NCI-H2196 treated with DMSO at 0.1 percent for 48 hours (cell line): ENCODE data around the gene MASP1.

Experiments used
- DNase-seq: peaks from one replicate; lab custom pipeline; 2025; ENCODE audit not compliant: unreplicated experiment; lab: John Stamatoyannopoulos, UW

MASP1 gene

DNA sequence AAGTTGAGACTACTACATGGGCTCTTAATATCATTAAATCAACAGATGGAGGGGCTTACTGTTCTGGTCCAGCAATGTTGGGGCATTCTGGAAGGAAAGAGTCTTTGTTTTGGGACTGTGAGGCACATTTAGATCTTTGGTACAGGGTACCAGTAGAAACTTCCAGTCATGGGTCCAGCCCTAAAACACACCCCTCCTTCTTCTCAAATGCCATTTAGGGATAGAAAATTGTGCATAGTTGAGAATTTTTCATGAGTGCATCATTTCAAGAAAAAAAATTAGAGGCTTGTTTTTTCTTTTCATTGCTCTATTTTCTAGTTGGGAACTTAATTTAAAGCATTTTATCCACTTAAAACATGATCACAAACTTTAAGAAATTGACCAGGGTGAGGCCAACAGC lies 98.4 kb downstream of the MASP1 start:
- no peak for DNase-seq

DNA sequence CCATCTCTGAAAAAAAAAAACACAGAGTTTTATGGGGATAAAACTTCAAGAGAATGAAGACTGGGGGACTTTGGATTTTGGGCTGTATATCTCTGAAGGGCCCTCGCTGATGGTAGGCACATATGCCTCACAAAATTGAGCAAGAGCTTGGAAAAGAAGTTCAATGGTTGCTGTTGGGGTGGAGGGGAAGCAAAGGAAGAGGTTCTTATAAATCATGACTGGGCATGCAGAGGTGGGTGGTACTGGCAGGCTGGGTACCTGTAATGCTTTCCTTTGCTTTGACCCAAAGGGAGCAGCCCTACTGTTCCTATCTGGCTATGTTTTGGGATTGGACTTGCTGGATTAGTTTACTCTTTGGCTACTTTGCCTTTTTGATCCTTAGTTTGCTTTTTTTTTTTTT lies 100.3 kb downstream of the MASP1 start:
- no peak for DNase-seq

DNA sequence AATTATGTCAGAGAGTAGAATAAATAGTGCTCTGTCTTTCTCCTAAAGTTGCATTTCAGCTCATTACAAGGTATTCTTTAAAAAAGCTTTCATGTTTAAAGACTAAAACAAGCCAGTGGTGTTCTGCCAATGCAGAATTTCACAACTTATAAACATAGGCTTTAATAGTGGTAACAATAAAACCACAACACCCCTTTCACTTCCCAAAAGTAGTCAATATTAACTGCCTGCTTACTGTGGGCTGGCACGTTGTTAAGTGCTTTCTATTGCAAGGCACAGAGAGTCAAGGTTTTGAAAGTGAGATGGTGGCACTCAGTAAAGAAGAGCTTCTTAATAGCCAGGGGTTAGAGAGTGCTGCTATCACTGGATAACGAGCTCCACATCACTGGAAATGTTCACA lies 102.6 kb downstream of the MASP1 start:
- no peak for DNase-seq

DNA sequence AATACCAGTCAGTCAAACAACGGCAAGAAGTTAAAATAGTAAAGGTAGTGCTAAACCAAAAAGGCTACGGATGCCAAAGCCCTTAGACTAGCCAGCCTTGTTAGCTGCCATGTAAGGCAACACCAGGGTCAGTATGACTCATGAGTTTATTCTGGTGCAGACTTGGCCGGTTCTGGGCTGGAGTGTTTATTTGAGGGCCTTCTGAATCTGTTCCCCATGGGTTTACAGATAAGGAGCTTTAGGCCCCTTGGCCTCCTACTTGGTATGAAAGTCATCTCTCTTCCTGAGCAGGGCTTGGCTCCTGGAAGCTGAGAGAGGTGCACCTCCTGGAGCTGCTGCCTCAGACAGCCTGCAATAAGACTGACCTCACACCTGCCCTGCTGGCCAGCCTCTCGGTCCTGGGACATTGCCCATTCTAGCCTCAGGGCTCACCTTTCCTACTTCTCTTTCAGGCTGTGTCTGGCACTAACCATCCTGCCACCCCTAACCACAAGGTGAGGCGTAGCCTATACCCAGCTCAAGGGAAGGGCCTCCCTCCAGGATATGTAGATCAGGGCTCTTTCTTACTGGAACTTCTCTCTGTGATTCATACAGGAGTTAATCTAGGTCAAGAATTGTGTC lies 104.6 kb downstream of the MASP1 start:
- DNase-seq: peak; percentile 94

DNA sequence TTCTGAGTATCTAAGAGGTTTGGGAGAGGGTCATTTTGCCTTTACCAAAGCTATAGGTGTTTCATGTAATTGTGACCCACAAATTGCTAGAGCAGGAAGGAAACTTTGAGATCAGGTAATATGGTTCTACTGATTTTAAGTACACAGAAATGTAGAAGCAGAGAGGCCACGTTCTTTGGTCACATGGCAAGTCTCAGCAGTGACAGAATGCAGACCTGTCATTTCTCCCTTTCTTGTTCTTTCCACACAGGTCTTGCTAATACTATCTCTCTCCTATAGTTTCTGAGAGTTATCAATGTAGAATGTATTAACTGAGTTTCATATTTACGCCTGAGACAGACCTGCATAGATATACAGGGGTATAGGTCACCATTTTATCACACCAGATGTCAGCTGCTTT lies 105.2 kb downstream of the MASP1 start:
- DNase-seq: no peak

DNA sequence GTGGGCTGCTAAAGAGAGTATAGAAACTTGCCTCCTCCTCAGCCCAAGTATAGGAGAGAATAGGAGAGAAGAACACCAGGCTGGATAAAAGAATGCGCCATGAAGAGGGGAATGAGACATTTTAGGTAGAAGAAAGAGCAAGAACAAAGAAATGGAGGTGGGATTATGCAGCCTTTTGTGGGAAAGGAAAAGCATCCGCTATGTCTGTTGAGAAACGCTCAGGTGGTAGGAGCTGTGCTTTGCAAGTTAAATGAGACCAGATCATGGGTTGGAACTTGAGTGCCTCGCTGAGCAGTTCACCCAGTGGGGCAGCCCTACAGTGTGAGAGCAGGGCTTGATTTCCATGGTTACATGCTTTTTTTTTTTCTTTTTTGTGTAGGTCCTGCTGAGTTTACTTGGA lies 105.8 kb downstream of the MASP1 start:
- DNase-seq: no peak
